Adipocyte (in vitro differentiated cells): ENCODE data around the gene PPP4R3A.
"Not testable (repeated sequence)": the region's sequence is repeated elsewhere in the genome, so short reads cannot be mapped to it uniquely, and the experiment has no call there.

Experiments
- DNase-seq: peaks from one replicate; pipeline ENCODE4 v3.0.0-alpha.2; 2015; ENCODE audit warnings: low read depth
- H3K27me3 ChIP-seq: replicated peaks from 2 replicates; pipeline ENCODE4 v1.7.0; 2013; ENCODE audit warnings: mild to moderate bottlenecking, low read length, moderate library complexity; ENCODE audit not compliant: control insufficient read depth, insufficient read depth
- H3K36me3 ChIP-seq: 2 replicates; pipeline ENCODE4 v1.7.0; 2013; ENCODE audit warnings: low read length, mild to moderate bottlenecking, moderate library complexity; ENCODE audit not compliant: control insufficient read depth, insufficient read depth, severe bottlenecking
- H3K4me1 ChIP-seq: 2 replicates; pipeline ENCODE4 v1.7.0; 2013; ENCODE audit warnings: mild to moderate bottlenecking, low read length, moderate library complexity; ENCODE audit not compliant: control insufficient read depth, insufficient read depth
- H3K4me3 ChIP-seq: 2 replicates; pipeline ENCODE4 v1.7.0; 2013; ENCODE audit warnings: mild to moderate bottlenecking, low read length, moderate library complexity
- H3K9ac ChIP-seq: 2 replicates; pipeline ENCODE4 v1.7.0; 2013; ENCODE audit warnings: mild to moderate bottlenecking, low read length, moderate library complexity
- H3K9me3 ChIP-seq: 2 replicates; pipeline ENCODE4 v1.7.0; 2013; ENCODE audit warnings: mild to moderate bottlenecking, low read length, moderate library complexity; ENCODE audit not compliant: control insufficient read depth

PPP4R3A gene

DNA sequence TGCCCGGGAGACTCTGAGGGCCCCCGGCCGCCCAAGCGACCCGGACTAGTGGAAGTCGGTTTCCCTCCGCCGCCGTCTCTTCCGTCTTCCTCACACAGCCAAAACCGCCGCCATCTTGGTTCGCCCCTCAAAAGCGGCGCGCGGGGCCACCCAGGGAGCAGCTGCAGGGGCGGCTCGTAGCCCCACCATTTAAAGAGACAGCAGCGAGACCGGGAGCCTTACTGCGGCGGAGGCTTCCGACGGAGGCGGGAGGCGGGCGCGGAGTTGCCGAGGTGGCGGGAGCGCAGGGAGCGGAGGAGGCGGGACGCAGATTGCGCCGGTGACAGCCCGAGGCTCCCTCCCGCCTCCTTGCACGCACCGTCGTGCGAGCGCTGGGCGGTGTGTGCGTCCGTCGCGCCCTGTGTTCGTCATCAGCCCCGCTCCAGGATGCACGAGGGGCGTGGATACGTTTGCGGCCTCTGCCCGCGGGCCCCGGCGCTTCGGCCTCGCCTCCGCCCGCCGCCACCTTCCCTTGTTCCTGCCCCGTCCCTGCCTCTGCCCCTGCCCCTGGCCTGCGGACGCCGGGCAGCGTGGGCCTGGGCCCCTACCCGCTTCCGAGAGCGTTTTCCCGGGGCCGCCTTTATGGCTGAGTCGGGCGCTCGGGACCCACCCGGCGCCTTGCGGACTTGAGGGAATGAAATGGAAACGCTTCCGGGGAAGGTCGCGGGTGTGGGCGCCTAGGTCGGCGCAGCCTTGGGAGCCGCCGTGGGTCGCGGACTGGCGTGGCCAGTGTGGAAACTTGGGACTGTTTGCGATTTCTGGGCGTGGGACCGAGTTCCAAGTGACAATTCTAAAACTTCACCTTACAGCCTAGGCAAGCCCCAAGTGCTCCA is at the start of gene PPP4R3A:
Gene PPP4R3A, minus strand, starts transcription at position 140 of the 872 bp plus-strand sequence. CDS start 663 bp downstream, outside the sequence.
- DNase-seq = peak; percentile 99
- H3K27me3 ChIP-seq = no peaks in the 10 kb centered on the region
- H3K9me3 ChIP-seq = no peaks in the 10 kb centered on the region
- H3K4me1 ChIP-seq = peaks cover 11% of the 10 kb centered on the region
- peaks cover 5% of the 10 kb centered on the region for H3K36me3 ChIP-seq
- peak within 1 kb of the TSS; percentile 99 for H3K9ac ChIP-seq
- peak within 1 kb of the TSS; percentile 98 for H3K4me3 ChIP-seq

GRCh38 chr14:91555531-91555930 is 45.4 kb upstream of the PPP4R3A start:
- Histone ChIP-seq H3K27me3 (no peaks in the 10 kb centered on the region), H3K9me3 (peaks cover 8% of the 10 kb centered on the region), H3K9ac (no peak overlapping the region), H3K4me1 (no peaks in the 10 kb centered on the region), H3K4me3 (no peak overlapping the region), H3K36me3 (no peaks in the 10 kb centered on the region)
- no peak for DNase-seq

- Histone ChIP-seq H3K27me3 (no peaks in the 10 kb centered on the region), H3K4me3 (no peak overlapping the region), H3K36me3 (no peaks in the 10 kb centered on the region), H3K4me1 (no peaks in the 10 kb centered on the region), H3K9me3 (peaks cover 8% of the 10 kb centered on the region), H3K9ac (no peak overlapping the region)
- DNase-seq = no peak
These were observed 44.6 kb upstream of the PPP4R3A start for GRCh38 chr14:91554535-91555332.

GRCh38 chr14:91548108-91548507 is 38.0 kb upstream of the PPP4R3A start:
- Histone ChIP-seq H3K9me3 (peaks cover 2% of the 10 kb centered on the region), H3K9ac (no peak overlapping the region), H3K4me1 (no peaks in the 10 kb centered on the region), H3K4me3 (no peak overlapping the region), H3K36me3 (no peaks in the 10 kb centered on the region), H3K27me3 (no peaks in the 10 kb centered on the region)
- no peak for DNase-seq

GRCh38 chr14:91545946-91546716 is 36.0 kb upstream of the PPP4R3A start:
- Histone ChIP-seq H3K9me3 (peaks cover 5% of the 10 kb centered on the region), H3K27me3 (no peaks in the 10 kb centered on the region), H3K4me1 (no peaks in the 10 kb centered on the region), H3K4me3 (no peak overlapping the region), H3K9ac (no peak overlapping the region), H3K36me3 (no peaks in the 10 kb centered on the region)
- no peak for DNase-seq

GRCh38 chr14:91545204-91545603 is 35.1 kb upstream of the PPP4R3A start:
- H3K9me3 ChIP-seq = peaks cover 5% of the 10 kb centered on the region
- DNase-seq = no peak
- no peaks in the 10 kb centered on the region for H3K36me3 ChIP-seq
- no peak overlapping the region for H3K9ac ChIP-seq
- H3K4me3 ChIP-seq = no peak overlapping the region
- no peaks in the 10 kb centered on the region for H3K4me1 ChIP-seq
- no peaks in the 10 kb centered on the region for H3K27me3 ChIP-seq

DNA sequence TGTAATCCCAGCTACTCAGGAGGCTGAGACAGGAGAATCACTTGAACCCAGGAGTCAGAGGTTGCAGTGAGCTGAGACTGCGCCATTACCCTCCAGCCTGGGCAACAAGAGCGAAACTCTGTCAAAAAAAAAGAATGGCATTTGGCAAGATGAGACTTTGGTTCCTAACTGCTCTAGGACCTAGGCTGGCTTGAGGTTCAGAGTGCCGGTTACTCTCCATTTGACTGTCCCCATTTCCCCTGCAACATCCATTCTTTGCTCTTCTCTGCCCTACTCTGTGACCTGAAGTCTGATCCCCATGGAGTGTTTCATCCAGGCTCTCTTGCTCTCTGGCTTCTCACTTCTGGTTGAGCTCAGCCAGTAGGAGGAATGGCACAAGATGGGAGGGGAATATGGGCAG is 26.2 kb upstream of the PPP4R3A start:
- Histone ChIP-seq H3K4me3 (no peak overlapping the region), H3K9ac (no peak overlapping the region), H3K9me3 (no peaks in the 10 kb centered on the region), H3K36me3 (no peaks in the 10 kb centered on the region), H3K27me3 (no peaks in the 10 kb centered on the region), H3K4me1 (no peaks in the 10 kb centered on the region)
- DNase-seq = no peak

DNA sequence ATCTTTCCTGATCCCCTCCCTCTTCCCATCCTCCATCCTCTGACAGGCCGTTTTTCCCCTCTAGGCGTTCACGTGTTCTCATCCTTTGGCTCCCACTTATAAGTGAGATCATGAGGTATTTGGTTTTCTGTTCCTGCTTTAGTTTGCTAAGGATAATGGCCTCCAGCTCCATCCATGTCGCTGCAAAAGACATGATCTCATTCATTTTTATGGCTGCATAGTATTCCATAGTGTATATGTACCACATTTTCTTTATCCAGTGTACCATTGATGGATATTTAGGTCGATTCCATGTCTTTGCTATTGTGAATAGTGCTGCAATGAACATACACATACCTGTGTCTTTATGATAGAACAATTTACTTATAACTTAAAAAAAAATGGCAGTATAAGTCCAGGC is 23.9 kb upstream of the PPP4R3A start:
- H3K9ac ChIP-seq, H3K4me3 ChIP-seq, DNase-seq, H3K27me3 ChIP-seq, H3K9me3 ChIP-seq, H3K4me1 ChIP-seq, H3K36me3 ChIP-seq: not testable (repeated sequence)

- Histone ChIP-seq H3K4me3 (no peak overlapping the region), H3K9me3 (no peaks in the 10 kb centered on the region), H3K27me3 (no peaks in the 10 kb centered on the region), H3K9ac (no peak overlapping the region), H3K4me1 (no peaks in the 10 kb centered on the region), H3K36me3 (no peaks in the 10 kb centered on the region)
- DNase-seq = no peak
These were observed 23.5 kb upstream of the PPP4R3A start for GRCh38 chr14:91533623-91534022.

DNA sequence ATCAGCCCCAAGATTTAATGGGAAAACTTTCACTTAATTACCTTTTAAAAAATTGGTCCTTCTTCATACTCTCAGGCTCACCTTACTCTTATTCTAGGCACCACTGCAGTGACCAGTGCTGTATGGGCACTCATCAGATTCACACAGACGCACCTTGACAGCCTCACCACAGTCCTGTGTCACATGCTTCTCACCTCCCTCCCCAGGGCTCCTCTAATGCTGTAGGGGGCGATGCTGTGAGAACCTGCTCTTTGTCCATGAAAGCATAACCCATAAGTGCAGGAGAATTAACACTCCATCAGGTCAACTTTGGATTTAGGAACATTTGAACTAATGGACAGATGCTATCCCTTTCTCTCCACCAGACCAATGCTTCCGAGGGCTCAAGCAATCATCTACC is 13.9 kb upstream of the PPP4R3A start:
- DNase-seq = no peak
- no peaks in the 10 kb centered on the region for H3K9me3 ChIP-seq
- no peaks in the 10 kb centered on the region for H3K27me3 ChIP-seq
- no peaks in the 10 kb centered on the region for H3K4me1 ChIP-seq
- H3K4me3 ChIP-seq = no peak overlapping the region
- H3K9ac ChIP-seq = no peak overlapping the region
- no peaks in the 10 kb centered on the region for H3K36me3 ChIP-seq
